Aorta (tissue), 4 donors: ENCODE data around the gene COLGALT1. TPM values are rescaled to one million over a fixed set of nuclear protein-coding genes. Genes with fewer than 3 reads are reported as not detected.

Experiments
- polyA plus RNA-seq, 2 donors: library from polyadenylated mRNA; stranded (reverse); fragments of 200-250 nt; gene quantifications; one replicate each; pipeline ENCODE4 v1.2.3, GENCODE V29; 2013
- total RNA-seq, 2 donors: library from RNA; stranded (reverse); fragmentation: NEBNext Ultra II Directional; extraction: Animal tissue kit (Norgen Biotek cat#: 25700); gene quantifications; one replicate each; pipeline ENCODE4 v1.2.1, GENCODE V29; 2021
- donor health status: healthy with polysubstance abuse.
- donor health status: Bipolar disorder and iron deficiency.
- donor health status: DM: no; HTN: no; CAD: no.
- donor health status: DM: yes; HTN: yes; CAD: no.

The COLGALT1 gene
- total and polyA plus RNA-seq, 4 donors, result 26.3 to 91.2 (median 56.3) TPM

Other genes starting within 250 kb of the COLGALT1 start
- 10 to 100 TPM; 41.9 to 53.9 TPM for gene MRPL34, start 249.8 kb upstream of the COLGALT1 start, total RNA-seq
- 100 to 1,000 TPM; 134 to 177 TPM for gene MRPL34, start 249.8 kb upstream of the COLGALT1 start, polyA plus RNA-seq
- 10 to 100 TPM; 21.4 to 33.2 TPM for gene DDA1, start 246.1 kb upstream of the COLGALT1 start, total RNA-seq
- gene DDA1, start 246.1 kb upstream of the COLGALT1 start, polyA plus RNA-seq, result 10 to 100 TPM; 24.2 to 71.0 TPM
- 10 to 100 TPM; 10.9 to 17.4 TPM for gene ANO8, start 220.8 kb upstream of the COLGALT1 start, total RNA-seq
- 10 to 100 TPM in 1 of 2 donors, 1 to 10 TPM in 1; 1.3 to 19.4 TPM for gene ANO8, start 220.8 kb upstream of the COLGALT1 start, polyA plus RNA-seq
- gene GTPBP3, start 218.1 kb upstream of the COLGALT1 start, total RNA-seq, result 10 to 100 TPM; 16.7 to 27.7 TPM
- 10 to 100 TPM in 1 of 2 donors, 1 to 10 TPM in 1; 3.4 to 32.2 TPM for gene GTPBP3, start 218.1 kb upstream of the COLGALT1 start, polyA plus RNA-seq
- gene PLVAP, start 178.3 kb upstream of the COLGALT1 start, total RNA-seq, result 100 to 1,000 TPM; 368 to 411 TPM
- 10 to 100 TPM in 1 of 2 donors, 1 to 10 TPM in 1; 4.0 to 21.8 TPM for gene PLVAP, start 178.3 kb upstream of the COLGALT1 start, polyA plus RNA-seq
- 1 to 10 TPM in 1 of 2 donors, under 1 TPM in 1; 0.71 to 1.7 TPM for gene CCDC194, start 161.5 kb upstream of the COLGALT1 start, total RNA-seq
- not detected for gene CCDC194, start 161.5 kb upstream of the COLGALT1 start, polyA plus RNA-seq
- gene BST2, start 150.0 kb upstream of the COLGALT1 start, total RNA-seq, result 100 to 1,000 TPM in 1 of 2 donors, 10 to 100 TPM in 1; 72.0 to 116 TPM
- 100 to 1,000 TPM; 114 to 171 TPM for gene BST2, start 150.0 kb upstream of the COLGALT1 start, polyA plus RNA-seq
- gene MVB12A, start 135.6 kb upstream of the COLGALT1 start, total RNA-seq, result 10 to 100 TPM; 28.5 to 48.0 TPM
- gene MVB12A, start 135.6 kb upstream of the COLGALT1 start, polyA plus RNA-seq, result 10 to 100 TPM; 50.7 to 68.6 TPM
- gene TMEM221, start 107.0 kb upstream of the COLGALT1 start, total RNA-seq, result under 1 TPM in 1 of 2 donors, not detected in 1; 0.30 TPM
- under 1 TPM in 1 of 2 donors, not detected in 1; 0.38 TPM for gene TMEM221, start 107.0 kb upstream of the COLGALT1 start, polyA plus RNA-seq
- gene NXNL1, start 94.7 kb upstream of the COLGALT1 start, total RNA-seq, result not detected
- not detected for gene NXNL1, start 94.7 kb upstream of the COLGALT1 start, polyA plus RNA-seq
- 10 to 100 TPM; 12.0 to 22.2 TPM for gene SLC27A1, start 85.1 kb upstream of the COLGALT1 start, total RNA-seq
- 10 to 100 TPM in 1 of 2 donors, 1 to 10 TPM in 1; 6.8 to 37.8 TPM for gene SLC27A1, start 85.1 kb upstream of the COLGALT1 start, polyA plus RNA-seq
- 10 to 100 TPM; 38.0 to 50.6 TPM for gene PGLS, start 44.0 kb upstream of the COLGALT1 start, total RNA-seq
- gene PGLS, start 44.0 kb upstream of the COLGALT1 start, polyA plus RNA-seq, result 10 to 100 TPM; 31.7 to 90.6 TPM
- 1 to 10 TPM; 2.4 to 2.8 TPM for gene UNC13A, start 132.7 kb downstream of the COLGALT1 start, total RNA-seq
- 1 to 10 TPM in 1 of 2 donors, under 1 TPM in 1; 0.38 to 1.3 TPM for gene UNC13A, start 132.7 kb downstream of the COLGALT1 start, polyA plus RNA-seq
- 10 to 100 TPM; 53.6 to 60.1 TPM for gene MAP1S, start 163.8 kb downstream of the COLGALT1 start, total RNA-seq
- gene MAP1S, start 163.8 kb downstream of the COLGALT1 start, polyA plus RNA-seq, result 10 to 100 TPM in 1 of 2 donors, 1 to 10 TPM in 1; 9.9 to 18.9 TPM
- 1 to 10 TPM; 2.9 to 6.9 TPM for gene FCHO1, start 195.8 kb downstream of the COLGALT1 start, total RNA-seq
- 1 to 10 TPM; 1.5 to 1.6 TPM for gene FCHO1, start 195.8 kb downstream of the COLGALT1 start, polyA plus RNA-seq
- gene B3GNT3, start 239.5 kb downstream of the COLGALT1 start, total RNA-seq, result 1 to 10 TPM in 1 of 2 donors, under 1 TPM in 1; 0.42 to 1.9 TPM
- 1 to 10 TPM in 1 of 2 donors, not detected in 1; 4.5 TPM for gene B3GNT3, start 239.5 kb downstream of the COLGALT1 start, polyA plus RNA-seq